AG09309 (cell line): ENCODE results near the gene SPATA33.
"Not testable (repeated sequence)": the region's sequence is repeated elsewhere in the genome, so short reads cannot be mapped to it uniquely, and the experiment has no call there.

ENCODE experiments used
- DNase-seq: peaks from one replicate; pipeline ENCODE4 v3.0.0-alpha.2; 2010; ENCODE audit warnings: low read depth
- H3K4me3 ChIP-seq: 2 replicates; pipeline ENCODE4 v1.5.1; 2011; ENCODE audit warnings: mild to moderate bottlenecking, low read depth, low read length, moderate library complexity; ENCODE audit not compliant: control insufficient read depth
- TF ChIP-seq, protein P1 (sequence below): IDR thresholded peaks from 2 replicates; pipeline ENCODE4 v1.5.1; 2011; ENCODE audit warnings: mild to moderate bottlenecking, low read depth, low read length, inconsistent platforms; ENCODE audit not compliant: insufficient read depth, control insufficient read depth; ENCODE audit errors: missing control alignments

The SPATA33 gene

DNA sequence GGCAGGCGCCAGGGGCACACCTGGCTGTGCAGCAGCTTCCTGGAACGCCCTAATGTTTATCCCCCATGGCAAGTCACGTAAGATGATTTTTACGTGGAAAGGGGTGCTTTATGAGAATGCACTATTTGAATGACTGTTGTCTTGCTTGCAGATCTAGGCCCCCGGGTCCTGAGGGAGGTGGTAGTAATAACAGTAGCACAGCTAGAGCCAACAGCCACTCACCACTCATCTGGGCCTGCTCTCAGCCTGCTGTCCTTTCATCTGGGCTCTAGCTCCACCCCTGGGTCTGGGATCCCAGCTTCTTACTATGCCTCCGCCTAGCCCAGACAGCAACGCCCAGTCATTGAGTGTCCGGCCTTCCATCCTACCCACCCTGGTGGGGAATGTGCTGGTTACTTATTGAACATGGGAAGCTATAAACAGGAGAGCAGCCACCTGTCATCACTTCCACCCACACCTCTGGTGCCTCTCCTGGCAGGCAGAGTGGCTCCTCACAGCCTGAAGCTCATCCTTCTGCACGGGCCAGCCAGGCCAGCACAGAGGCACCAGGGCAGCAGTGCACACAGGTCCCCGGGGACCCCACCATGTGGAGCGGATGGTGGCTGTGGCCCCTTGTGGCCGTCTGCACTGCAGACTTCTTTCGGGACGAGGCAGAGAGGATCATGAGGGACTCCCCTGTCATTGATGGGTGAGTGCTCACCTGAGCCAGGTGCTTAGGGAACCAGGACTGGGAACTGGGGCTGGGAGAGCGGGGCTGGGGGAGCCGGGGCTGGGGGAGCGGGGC lies 27.6 kb upstream of the SPATA33 start:
- H3K4me3 ChIP-seq: no peak overlapping the region
- DNase-seq: no peak
- TF ChIP-seq, protein P1, sequence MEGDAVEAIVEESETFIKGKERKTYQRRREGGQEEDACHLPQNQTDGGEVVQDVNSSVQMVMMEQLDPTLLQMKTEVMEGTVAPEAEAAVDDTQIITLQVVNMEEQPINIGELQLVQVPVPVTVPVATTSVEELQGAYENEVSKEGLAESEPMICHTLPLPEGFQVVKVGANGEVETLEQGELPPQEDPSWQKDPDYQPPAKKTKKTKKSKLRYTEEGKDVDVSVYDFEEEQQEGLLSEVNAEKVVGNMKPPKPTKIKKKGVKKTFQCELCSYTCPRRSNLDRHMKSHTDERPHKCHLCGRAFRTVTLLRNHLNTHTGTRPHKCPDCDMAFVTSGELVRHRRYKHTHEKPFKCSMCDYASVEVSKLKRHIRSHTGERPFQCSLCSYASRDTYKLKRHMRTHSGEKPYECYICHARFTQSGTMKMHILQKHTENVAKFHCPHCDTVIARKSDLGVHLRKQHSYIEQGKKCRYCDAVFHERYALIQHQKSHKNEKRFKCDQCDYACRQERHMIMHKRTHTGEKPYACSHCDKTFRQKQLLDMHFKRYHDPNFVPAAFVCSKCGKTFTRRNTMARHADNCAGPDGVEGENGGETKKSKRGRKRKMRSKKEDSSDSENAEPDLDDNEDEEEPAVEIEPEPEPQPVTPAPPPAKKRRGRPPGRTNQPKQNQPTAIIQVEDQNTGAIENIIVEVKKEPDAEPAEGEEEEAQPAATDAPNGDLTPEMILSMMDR: no peak

DNA sequence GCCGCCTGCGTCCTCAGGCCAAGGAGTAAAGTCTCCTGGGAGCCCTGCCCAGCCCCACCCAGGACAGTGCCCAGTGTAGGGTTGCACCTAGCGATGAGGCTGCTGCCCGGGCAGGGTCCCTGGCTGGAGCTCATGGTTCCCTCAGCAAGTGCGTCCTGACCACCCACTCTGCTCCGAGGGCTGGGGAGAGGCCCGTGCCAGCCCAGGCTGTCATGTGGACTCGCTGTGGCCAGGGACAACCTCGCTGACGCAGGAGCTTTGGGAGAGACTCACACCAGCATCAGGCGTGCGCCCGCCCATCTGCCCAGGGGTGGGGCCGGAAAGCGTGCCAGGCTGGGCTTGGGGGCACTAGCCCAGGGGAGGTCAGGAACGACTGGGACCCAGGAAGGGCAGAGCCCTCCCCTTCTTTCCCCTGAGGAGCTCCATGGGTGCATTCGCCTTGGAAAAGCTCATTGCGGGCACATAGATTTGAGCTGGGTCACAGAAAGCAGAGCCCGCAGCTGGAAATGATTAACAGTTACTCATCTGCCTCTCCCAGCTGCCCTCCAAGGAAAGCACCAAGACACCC lies 24.5 kb upstream of the SPATA33 start:
- TF ChIP-seq, protein P1: no peak
- DNase-seq: peak; percentile 55
- no peak overlapping the region for H3K4me3 ChIP-seq

DNA sequence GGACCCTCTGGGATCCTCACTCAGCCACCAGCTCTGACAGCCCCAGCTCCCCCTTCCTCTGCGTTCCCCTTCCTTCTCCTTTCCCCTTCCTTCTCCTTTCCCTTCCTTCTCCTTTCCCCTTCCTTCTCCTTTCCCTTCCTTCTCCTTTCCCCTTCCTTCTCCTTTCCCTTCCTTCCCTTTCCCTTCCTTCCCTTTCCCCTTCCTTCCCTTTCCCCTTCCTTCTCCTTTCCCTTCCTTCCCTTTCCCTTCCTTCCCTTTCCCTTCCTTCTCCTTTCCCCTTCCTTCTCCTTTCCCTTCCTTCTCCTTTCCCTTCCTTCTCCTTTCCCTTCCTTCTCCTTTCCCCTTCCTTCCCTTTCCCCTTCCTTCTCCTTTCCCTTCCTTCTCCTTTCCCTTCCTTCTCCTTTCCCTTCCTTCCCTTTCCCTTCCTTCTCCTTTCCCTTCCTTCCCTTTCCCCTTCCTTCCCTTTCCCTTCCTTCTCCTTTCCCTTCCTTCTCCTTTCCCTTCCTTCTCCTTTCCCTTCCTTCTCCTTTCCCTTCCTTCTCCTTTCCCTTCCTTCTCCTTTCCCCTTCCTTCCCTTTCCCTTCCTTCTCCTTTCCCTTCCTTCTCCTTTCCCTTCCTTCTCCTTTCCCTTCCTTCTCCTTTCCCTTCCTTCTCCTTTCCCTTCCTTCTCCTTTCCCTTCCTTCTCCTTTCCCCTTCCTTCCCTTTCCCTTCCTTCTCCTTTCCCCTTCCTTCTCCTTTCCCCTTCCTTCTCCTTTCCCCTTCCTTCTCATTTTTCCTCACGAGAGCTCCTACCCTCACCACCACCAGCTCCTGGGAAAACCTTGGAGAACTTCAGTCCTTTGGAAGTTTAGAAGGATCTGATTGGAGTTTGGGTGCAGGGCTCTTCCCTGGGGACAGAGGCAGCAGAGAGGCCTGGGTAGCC lies 22.9 kb upstream of the SPATA33 start:
- not testable (repeated sequence) for DNase-seq, H3K4me3 ChIP-seq

DNA sequence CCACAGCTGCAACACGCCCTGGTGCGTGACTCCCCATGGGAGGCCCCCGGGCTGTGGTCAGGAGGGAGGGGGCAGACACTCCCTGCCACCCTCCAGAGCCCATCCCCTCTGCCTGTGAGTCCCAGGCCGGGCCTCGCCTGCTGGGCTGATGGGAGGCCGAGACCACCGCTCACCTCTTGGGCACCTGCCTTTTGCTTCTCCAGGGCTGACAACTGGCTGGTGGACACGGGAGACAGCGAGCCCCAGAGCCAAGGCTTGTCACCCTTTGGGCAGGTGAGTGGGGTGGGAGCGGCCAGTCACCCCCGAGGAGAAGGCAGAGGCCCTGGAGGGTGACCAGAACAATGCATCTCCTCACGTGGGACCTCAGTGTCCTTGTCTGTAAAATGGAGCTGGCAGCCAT lies 21.0 kb upstream of the SPATA33 start:
- no peak for DNase-seq

DNA sequence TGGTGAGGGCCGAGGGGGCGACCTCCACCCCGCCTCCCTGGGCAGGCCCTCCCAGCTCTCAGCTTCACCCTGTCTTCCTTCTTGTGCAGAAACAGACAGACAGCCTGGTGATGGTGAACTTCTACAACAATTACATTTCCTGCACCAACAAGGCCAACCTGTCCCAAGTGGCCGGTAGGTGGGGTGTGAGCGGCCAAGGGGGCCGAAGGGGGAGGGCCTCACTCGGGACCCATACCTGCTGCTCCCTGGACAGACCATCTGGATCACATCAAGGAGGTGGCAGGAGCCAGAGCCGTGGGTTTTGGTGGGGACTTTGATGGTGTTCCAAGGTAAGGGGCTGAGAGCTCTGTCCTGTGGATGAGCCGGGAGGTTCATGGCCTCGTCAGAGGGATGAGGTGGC lies 20.3 kb upstream of the SPATA33 start:
- H3K4me3 ChIP-seq: no peak overlapping the region
- DNase-seq: no peak

More for the DNA sequence above, 21.0 kb upstream of the SPATA33 start:
- no peak overlapping the region for H3K4me3 ChIP-seq
- TF ChIP-seq, protein P1: no peak

DNA sequence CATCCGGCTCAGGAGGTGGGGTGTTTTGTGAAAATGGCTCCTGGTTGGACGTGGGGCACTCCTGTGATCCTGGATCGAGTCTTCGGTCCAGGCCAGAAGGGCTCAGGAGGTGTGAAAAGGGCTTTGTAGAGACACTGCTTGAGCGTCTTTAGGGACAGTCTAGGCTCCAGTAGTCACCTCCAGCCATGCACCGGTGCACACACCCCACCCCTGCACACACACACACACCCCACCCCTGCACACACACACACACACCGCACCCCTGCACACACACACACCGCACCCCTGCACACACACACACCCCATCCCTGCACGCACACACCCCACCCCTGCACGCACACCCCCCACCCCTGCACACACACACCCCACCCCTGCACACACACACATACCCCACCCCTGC lies 19.2 kb upstream of the SPATA33 start:
- TF ChIP-seq, protein P1: no peak
- H3K4me3 ChIP-seq: no peak overlapping the region

More for the DNA sequence above, 20.3 kb upstream of the SPATA33 start:
- TF ChIP-seq, protein P1: no peak

More for the DNA sequence above, 19.2 kb upstream of the SPATA33 start:
- DNase-seq: no peak
